TTC549 (cell line): ENCODE measurements around the gene PDLIM7.

ENCODE experiments used
- FAIRE-seq: peaks from 2 replicates; lab custom pipeline; 2012; peaks lifted over from hg19 to GRCh38; lab: Jason Lieb, UNC

The PDLIM7 gene

GRCh38 chr5:177443144-177443983 is 54.0 kb downstream of the PDLIM7 start:
- FAIRE-seq = no peak

- FAIRE-seq = no peak
These were observed 55.2 kb downstream of the PDLIM7 start for GRCh38 chr5:177442066-177442826.

GRCh38 chr5:177440990-177441780 is 56.2 kb downstream of the PDLIM7 start:
- FAIRE-seq = no peak

- no peak for FAIRE-seq
These were observed 57.0 kb downstream of the PDLIM7 start for GRCh38 chr5:177440211-177440989.

GRCh38 chr5:177439518-177440053 is 57.8 kb downstream of the PDLIM7 start:
- no peak for FAIRE-seq

- FAIRE-seq = no peak
These were observed 58.9 kb downstream of the PDLIM7 start for GRCh38 chr5:177438468-177438867.

- FAIRE-seq = no peak
These were observed 59.8 kb downstream of the PDLIM7 start for GRCh38 chr5:177437623-177438022.

GRCh38 chr5:177435847-177436536 is 61.4 kb downstream of the PDLIM7 start:
- no peak for FAIRE-seq

GRCh38 chr5:177434942-177435738 is 62.3 kb downstream of the PDLIM7 start:
- FAIRE-seq = no peak

GRCh38 chr5:177434437-177434836 is 63.0 kb downstream of the PDLIM7 start:
- FAIRE-seq = no peak

GRCh38 chr5:177433658-177434217 is 63.7 kb downstream of the PDLIM7 start:
- FAIRE-seq = no peak
